Hematopoietic multipotent progenitor cell (in vitro differentiated cells): Measurements from ENCODE around the gene FKBP1A. TPM values are rescaled to one million over a fixed set of nuclear protein-coding genes. Genes with fewer than 3 reads are reported as not detected.
A peak's percentile ranks its signal among the peaks of the same experiment; 100 is the strongest.
"Not testable (repeated sequence)": the region's sequence is repeated elsewhere in the genome, so short reads cannot be mapped to it uniquely, and the experiment has no call there.

Experiments used
- DNase-seq, 3 donors: peaks; one replicate each; pipeline ENCODE4 v3.0.0-alpha.2; 2011 to 2015; ENCODE audit warnings: low read depth in 2 of 3, low spot score in 2 of 3
- total RNA-seq: library from RNA; depleted of rRNA; stranded (reverse); fragments of >200 nt; gene quantifications from one replicate; pipeline ENCODE4 v1.2.3, GENCODE V29; 2012

FKBP1A gene
- total RNA-seq, 1 donor, result 107 TPM

- no peak for DNase-seq
Measured at GRCh38 chr20:1369970-1370369, 22.9 kb downstream of the FKBP1A start.

GRCh38 chr20:1368448-1369199 lies 24.2 kb downstream of the FKBP1A start:
- DNase-seq, result no peak

- DNase-seq, result no peak
Measured at GRCh38 chr20:1367479-1367878, 25.4 kb downstream of the FKBP1A start.

GRCh38 chr20:1364106-1364505 lies 28.7 kb downstream of the FKBP1A start:
- no peak for DNase-seq

GRCh38 chr20:1363522-1363921 lies 29.3 kb downstream of the FKBP1A start:
- DNase-seq, result no peak

GRCh38 chr20:1362484-1362883 lies 30.4 kb downstream of the FKBP1A start:
- DNase-seq, result no peak

GRCh38 chr20:1360094-1360846 lies 32.6 kb downstream of the FKBP1A start:
- DNase-seq, result no peak

- DNase-seq, result no peak
Measured at GRCh38 chr20:1357921-1358671, 34.8 kb downstream of the FKBP1A start.

GRCh38 chr20:1353956-1354355 lies 38.9 kb downstream of the FKBP1A start:
- no peak for DNase-seq

GRCh38 chr20:1346315-1346969 lies 46.4 kb downstream of the FKBP1A start:
- DNase-seq, result peak in 1 of 3 donors; percentile 31

- no peak for DNase-seq
Measured at GRCh38 chr20:1345756-1346093, 47.1 kb downstream of the FKBP1A start.

GRCh38 chr20:1345030-1345755 lies 47.7 kb downstream of the FKBP1A start:
- no peak for DNase-seq

- DNase-seq, result not testable (repeated sequence)
Measured at GRCh38 chr20:1343446-1344124, 49.3 kb downstream of the FKBP1A start.

- DNase-seq, result no peak
Measured at GRCh38 chr20:1341561-1342265, 51.1 kb downstream of the FKBP1A start.

- DNase-seq, result no peak
Measured at GRCh38 chr20:1338801-1339200, 54.1 kb downstream of the FKBP1A start.

GRCh38 chr20:1338096-1338495 lies 54.8 kb downstream of the FKBP1A start:
- DNase-seq, result no peak

- no peak for DNase-seq
Measured at GRCh38 chr20:1337441-1337840, 55.4 kb downstream of the FKBP1A start.

- peak in 1 of 3 donors; percentile 51 for DNase-seq
Measured at GRCh38 chr20:1336699-1337367, 56.0 kb downstream of the FKBP1A start.
